Measurements from ENCODE around the gene NMNAT3. TPM values are rescaled to one million over a fixed set of nuclear protein-coding genes. Genes with fewer than 3 reads are reported as not detected.

The NMNAT3 gene
- total RNA-seq, 4 donors from 2014 or later = 1.5 to 12.6 (median 5.6) TPM

GRCh38 chr3:139640456-139640855 lies 37.3 kb downstream of the NMNAT3 start:
- no peaks in the 10 kb centered on the region for H3K27me3 ChIP-seq
- no peak overlapping the region for H3K27ac ChIP-seq
- TF ChIP-seq EP300 (IDR thresholded peaks at IDR 0.05; ENCODE audit: low read depth) (no peak), POLR2AphosphoS5 (IDR thresholded peaks at IDR 0.05) (no peak), POLR2A (IDR thresholded peaks at IDR 0.05) (no peak)
- TF ChIP-seq, protein P1, sequence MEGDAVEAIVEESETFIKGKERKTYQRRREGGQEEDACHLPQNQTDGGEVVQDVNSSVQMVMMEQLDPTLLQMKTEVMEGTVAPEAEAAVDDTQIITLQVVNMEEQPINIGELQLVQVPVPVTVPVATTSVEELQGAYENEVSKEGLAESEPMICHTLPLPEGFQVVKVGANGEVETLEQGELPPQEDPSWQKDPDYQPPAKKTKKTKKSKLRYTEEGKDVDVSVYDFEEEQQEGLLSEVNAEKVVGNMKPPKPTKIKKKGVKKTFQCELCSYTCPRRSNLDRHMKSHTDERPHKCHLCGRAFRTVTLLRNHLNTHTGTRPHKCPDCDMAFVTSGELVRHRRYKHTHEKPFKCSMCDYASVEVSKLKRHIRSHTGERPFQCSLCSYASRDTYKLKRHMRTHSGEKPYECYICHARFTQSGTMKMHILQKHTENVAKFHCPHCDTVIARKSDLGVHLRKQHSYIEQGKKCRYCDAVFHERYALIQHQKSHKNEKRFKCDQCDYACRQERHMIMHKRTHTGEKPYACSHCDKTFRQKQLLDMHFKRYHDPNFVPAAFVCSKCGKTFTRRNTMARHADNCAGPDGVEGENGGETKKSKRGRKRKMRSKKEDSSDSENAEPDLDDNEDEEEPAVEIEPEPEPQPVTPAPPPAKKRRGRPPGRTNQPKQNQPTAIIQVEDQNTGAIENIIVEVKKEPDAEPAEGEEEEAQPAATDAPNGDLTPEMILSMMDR (IDR thresholded peaks at IDR 0.05) = no peak
- WGBS, 2 donors (ENCODE audit: low coverage in 1 of 2) = 69% methylated on average over 1 of the region's 1 CpG; no CpG with 5 or more reads in 1 of the 2 donors
- no peaks in the 10 kb centered on the region for H3K4me1 ChIP-seq
- DNase-seq = no peak
- H3K4me3 ChIP-seq = no peak overlapping the region
- in situ Hi-C loops (cut with MboI; ENCODE audit: low pct_ligation_motif_present in 1 of 4, low pct_unique_long_range_greater_than_20kb in 1 of 4, low sequenced_read_pairs in 3 of 4) = no loop called here
- intact Hi-C loops (cut with DNase I; ENCODE audit: low total_unique reads) = no loop called here
- H3K36me3 ChIP-seq = no peaks in the 10 kb centered on the region
- H3K9me3 ChIP-seq = no peaks in the 10 kb centered on the region

GRCh38 chr3:139639662-139640061 lies 38.1 kb downstream of the NMNAT3 start:
- in situ Hi-C loops (cut with MboI; ENCODE audit: low pct_ligation_motif_present in 1 of 4, low pct_unique_long_range_greater_than_20kb in 1 of 4, low sequenced_read_pairs in 3 of 4) = no loop called here
- H3K4me3 ChIP-seq = no peak overlapping the region
- H3K4me1 ChIP-seq = no peaks in the 10 kb centered on the region
- WGBS, 2 donors (ENCODE audit: low coverage in 1 of 2) = 38 to 48% methylated on average over 1 of the region's 1 CpG
- TF ChIP-seq POLR2A (IDR thresholded peaks at IDR 0.05) = no peak
- no peak for TF ChIP-seq EP300 (IDR thresholded peaks at IDR 0.05; ENCODE audit: low read depth)
- TF ChIP-seq POLR2AphosphoS5 (IDR thresholded peaks at IDR 0.05) = no peak
- TF ChIP-seq, protein P1 (IDR thresholded peaks at IDR 0.05) = no peak
- no peaks in the 10 kb centered on the region for H3K9me3 ChIP-seq
- H3K27ac ChIP-seq = no peak overlapping the region
- no peaks in the 10 kb centered on the region for H3K36me3 ChIP-seq
- intact Hi-C loops (cut with DNase I; ENCODE audit: low total_unique reads) = no loop called here
- DNase-seq = no peak
- no peaks in the 10 kb centered on the region for H3K27me3 ChIP-seq

DNA sequence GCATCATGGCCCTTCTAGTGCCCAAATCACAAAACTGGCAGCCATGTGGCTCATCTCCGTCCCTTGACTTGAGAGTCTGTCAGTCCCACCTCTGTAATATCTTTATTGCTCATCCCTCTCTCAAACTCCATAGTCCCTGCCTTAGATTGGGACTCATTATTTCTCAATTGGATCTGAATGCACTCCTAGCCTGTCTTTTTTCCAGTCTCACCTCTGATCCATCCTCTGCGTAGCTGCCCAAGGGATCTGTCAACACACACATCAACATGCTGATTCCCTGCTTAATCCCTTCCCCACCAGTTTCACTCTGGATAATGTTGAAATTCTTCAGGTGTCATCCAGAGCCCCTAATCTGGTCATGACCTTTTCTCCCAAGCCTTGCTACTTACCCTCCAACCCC lies 39.3 kb downstream of the NMNAT3 start:
- no peaks in the 10 kb centered on the region for H3K27me3 ChIP-seq
- in situ Hi-C loops (cut with MboI; ENCODE audit: low pct_ligation_motif_present in 1 of 4, low pct_unique_long_range_greater_than_20kb in 1 of 4, low sequenced_read_pairs in 3 of 4) (no loop called here), intact Hi-C loops (cut with DNase I; ENCODE audit: low total_unique reads) (no loop called here)
- TF ChIP-seq POLR2A (IDR thresholded peaks at IDR 0.05) (no peak), POLR2AphosphoS5 (IDR thresholded peaks at IDR 0.05) (no peak), EP300 (IDR thresholded peaks at IDR 0.05; ENCODE audit: low read depth) (no peak)
- TF ChIP-seq, protein P1 (IDR thresholded peaks at IDR 0.05) = no peak
- H3K4me3 ChIP-seq = no peak overlapping the region
- DNase-seq = no peak
- H3K9me3 ChIP-seq = no peaks in the 10 kb centered on the region
- WGBS, 2 donors (ENCODE audit: low coverage in 1 of 2) = 83 to 93% methylated on average over 1 to 2 of the region's 2 CpGs
- H3K36me3 ChIP-seq = no peaks in the 10 kb centered on the region
- H3K4me1 ChIP-seq = no peaks in the 10 kb centered on the region
- H3K27ac ChIP-seq = no peak overlapping the region

- intact Hi-C loops (cut with DNase I; ENCODE audit: low total_unique reads) (no loop called here), in situ Hi-C loops (cut with MboI; ENCODE audit: low pct_ligation_motif_present in 1 of 4, low pct_unique_long_range_greater_than_20kb in 1 of 4, low sequenced_read_pairs in 3 of 4) (no loop called here)
- no peak for DNase-seq
- WGBS, 2 donors (ENCODE audit: low coverage in 1 of 2) = 76 to 83% methylated on average over 2 of the region's 2 CpGs
- TF ChIP-seq POLR2A (IDR thresholded peaks at IDR 0.05) (no peak), POLR2AphosphoS5 (IDR thresholded peaks at IDR 0.05) (no peak), EP300 (IDR thresholded peaks at IDR 0.05; ENCODE audit: low read depth) (no peak)
- TF ChIP-seq, protein P1 (IDR thresholded peaks at IDR 0.05) = no peak
- no peaks in the 10 kb centered on the region for H3K4me1 ChIP-seq
- H3K4me3 ChIP-seq = no peak overlapping the region
- no peak overlapping the region for H3K27ac ChIP-seq
- no peaks in the 10 kb centered on the region for H3K36me3 ChIP-seq
- no peaks in the 10 kb centered on the region for H3K9me3 ChIP-seq
- H3K27me3 ChIP-seq = no peaks in the 10 kb centered on the region
Measured at GRCh38 chr3:139636511-139636910, 41.3 kb downstream of the NMNAT3 start.

Data from transverse colon (tissue), 4 donors.